ENCODE measurements around the gene TXNDC5. TPM values are rescaled to one million over a fixed set of nuclear protein-coding genes. Genes with fewer than 3 reads are reported as not detected.
"Not testable (repeated sequence)": the region's sequence is repeated elsewhere in the genome, so short reads cannot be mapped to it uniquely, and the experiment has no call there.

The TXNDC5 gene
- total and polyA plus RNA-seq, 4 donors: 50.2 to 273 (median 160) TPM

GRCh38 chr6:7893342-7893741, 17.2 kb downstream of the TXNDC5 start (continued):
- TF ChIP-seq REST (IDR thresholded peaks at IDR 0.05) (no peak), GABPA (IDR thresholded peaks at IDR 0.05 in 1 of 2, conservative IDR thresholded peaks at IDR 0.05 in 1 of 2) (no peak), EGR1 (IDR thresholded peaks at IDR 0.05; ENCODE audit: low read depth in 2 of 2) (no peak), RXRA (IDR thresholded peaks at IDR 0.05) (no peak), ZBTB33 (IDR thresholded peaks at IDR 0.05) (no peak), ATF3 (IDR thresholded peaks at IDR 0.05) (no peak)

- DNase-seq (ENCODE audit: low spot score); H3K9me3 ChIP-seq (ENCODE audit: control insufficient read depth in 4 of 4, low read length in 3 of 4); H3K9ac ChIP-seq (ENCODE audit: low read depth in 1 of 2, low read length in 2 of 2); H3K4me3 ChIP-seq (ENCODE audit: low read depth in 1 of 3, low read length in 3 of 3); H3K27ac ChIP-seq (ENCODE audit: low read depth in 1 of 2, low read length in 2 of 2); H3K4me1 ChIP-seq (ENCODE audit: control insufficient read depth in 4 of 4, insufficient read depth in 4 of 4, low read length in 3 of 4); H3K27me3 ChIP-seq (ENCODE audit: control insufficient read depth in 4 of 4, insufficient read depth in 4 of 4, low read length in 3 of 4): not testable (repeated sequence)
- 96% methylated on average over 4 of the region's 4 CpGs for WGBS
- peaks cover 30 to 96% (median 88%) of the 10 kb centered on the region in 4 donors for H3K36me3 ChIP-seq (ENCODE audit: control insufficient read depth in 4 of 4, insufficient read depth in 3 of 4, low read depth in 1 of 4, low read length in 3 of 4)
These were observed 18.2 kb downstream of the TXNDC5 start for GRCh38 chr6:7892367-7892766.

- H3K9me3 ChIP-seq (ENCODE audit: control insufficient read depth in 4 of 4, low read length in 3 of 4): no peaks in the 10 kb centered on the region
- DNase-seq (ENCODE audit: low spot score): no peak
- 89% methylated on average over 15 of the region's 15 CpGs for WGBS
These were observed 19.3 kb downstream of the TXNDC5 start for GRCh38 chr6:7891078-7891872.

More at GRCh38 chr6:7891078-7891872, 19.3 kb downstream of the TXNDC5 start:
- H3K4me3 ChIP-seq (ENCODE audit: low read depth in 1 of 3, low read length in 3 of 3): no peak overlapping the region
- H3K4me1 ChIP-seq (ENCODE audit: control insufficient read depth in 4 of 4, insufficient read depth in 4 of 4, low read length in 3 of 4): no peaks in the 10 kb centered on the region
- H3K27me3 ChIP-seq (ENCODE audit: control insufficient read depth in 4 of 4, insufficient read depth in 4 of 4, low read length in 3 of 4): no peaks in the 10 kb centered on the region
- no peak overlapping the region for H3K27ac ChIP-seq (ENCODE audit: low read depth in 1 of 2, low read length in 2 of 2)
- H3K9ac ChIP-seq (ENCODE audit: low read depth in 1 of 2, low read length in 2 of 2): no peak overlapping the region
- no peak for TF ChIP-seq TAF1 (conservative IDR thresholded peaks at IDR 0.05)
- no peak for TF ChIP-seq HNF4G (IDR thresholded peaks at IDR 0.05)
- no peak for TF ChIP-seq CTCF (IDR thresholded peaks at IDR 0.05; ENCODE audit: low read depth, low read length, missing input control)
- TF ChIP-seq RXRA (IDR thresholded peaks at IDR 0.05): no peak
- no peak for TF ChIP-seq EGR1 (IDR thresholded peaks at IDR 0.05; ENCODE audit: low read depth in 2 of 2)
- peaks cover 36 to 96% (median 90%) of the 10 kb centered on the region in 4 donors for H3K36me3 ChIP-seq (ENCODE audit: control insufficient read depth in 4 of 4, insufficient read depth in 3 of 4, low read depth in 1 of 4, low read length in 3 of 4)

Measured in liver (tissue), 9 donors.